ENCODE data around the gene SMARCD1.

Gene SMARCD1

DNA sequence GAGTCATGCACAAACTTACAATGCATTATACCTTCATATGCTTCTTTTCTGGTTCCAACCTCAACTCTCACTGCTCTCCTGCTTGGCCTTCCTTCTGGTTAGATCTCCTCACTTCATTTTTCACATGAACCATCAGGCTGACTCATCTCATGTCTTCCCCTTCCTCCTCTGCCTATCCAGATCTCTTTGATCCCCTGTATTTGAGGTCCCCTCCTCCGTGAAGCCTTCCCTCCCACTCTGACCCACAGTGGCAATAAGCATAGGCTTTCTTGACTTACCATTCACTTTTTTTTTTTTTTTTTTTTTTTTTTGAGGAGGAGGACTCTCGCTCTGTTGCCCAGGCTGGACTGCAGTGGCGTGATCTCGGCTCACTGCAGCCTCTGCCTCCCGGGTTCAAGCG lies 42.4 kb upstream of the SMARCD1 start:
- FAIRE-seq, result no peak
- no peak for DNase-seq (ENCODE audit: insufficient read length, low spot score)
- TF ChIP-seq, protein P1, sequence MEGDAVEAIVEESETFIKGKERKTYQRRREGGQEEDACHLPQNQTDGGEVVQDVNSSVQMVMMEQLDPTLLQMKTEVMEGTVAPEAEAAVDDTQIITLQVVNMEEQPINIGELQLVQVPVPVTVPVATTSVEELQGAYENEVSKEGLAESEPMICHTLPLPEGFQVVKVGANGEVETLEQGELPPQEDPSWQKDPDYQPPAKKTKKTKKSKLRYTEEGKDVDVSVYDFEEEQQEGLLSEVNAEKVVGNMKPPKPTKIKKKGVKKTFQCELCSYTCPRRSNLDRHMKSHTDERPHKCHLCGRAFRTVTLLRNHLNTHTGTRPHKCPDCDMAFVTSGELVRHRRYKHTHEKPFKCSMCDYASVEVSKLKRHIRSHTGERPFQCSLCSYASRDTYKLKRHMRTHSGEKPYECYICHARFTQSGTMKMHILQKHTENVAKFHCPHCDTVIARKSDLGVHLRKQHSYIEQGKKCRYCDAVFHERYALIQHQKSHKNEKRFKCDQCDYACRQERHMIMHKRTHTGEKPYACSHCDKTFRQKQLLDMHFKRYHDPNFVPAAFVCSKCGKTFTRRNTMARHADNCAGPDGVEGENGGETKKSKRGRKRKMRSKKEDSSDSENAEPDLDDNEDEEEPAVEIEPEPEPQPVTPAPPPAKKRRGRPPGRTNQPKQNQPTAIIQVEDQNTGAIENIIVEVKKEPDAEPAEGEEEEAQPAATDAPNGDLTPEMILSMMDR (IDR thresholded peaks at IDR 0.05; ENCODE audit: insufficient read depth, missing control alignments), result no peak

GRCh38 chr12:50043308-50043707 lies 41.8 kb upstream of the SMARCD1 start:
- FAIRE-seq (no peak), DNase-seq (ENCODE audit: insufficient read length, low spot score) (no peak)
- TF ChIP-seq, protein P1 (IDR thresholded peaks at IDR 0.05; ENCODE audit: insufficient read depth, missing control alignments), result no peak

GRCh38 chr12:50043854-50044253 lies 41.3 kb upstream of the SMARCD1 start:
- no peak for FAIRE-seq
- TF ChIP-seq, protein P1 (IDR thresholded peaks at IDR 0.05; ENCODE audit: insufficient read depth, missing control alignments), result no peak
- DNase-seq (ENCODE audit: insufficient read length, low spot score), result no peak

DNA sequence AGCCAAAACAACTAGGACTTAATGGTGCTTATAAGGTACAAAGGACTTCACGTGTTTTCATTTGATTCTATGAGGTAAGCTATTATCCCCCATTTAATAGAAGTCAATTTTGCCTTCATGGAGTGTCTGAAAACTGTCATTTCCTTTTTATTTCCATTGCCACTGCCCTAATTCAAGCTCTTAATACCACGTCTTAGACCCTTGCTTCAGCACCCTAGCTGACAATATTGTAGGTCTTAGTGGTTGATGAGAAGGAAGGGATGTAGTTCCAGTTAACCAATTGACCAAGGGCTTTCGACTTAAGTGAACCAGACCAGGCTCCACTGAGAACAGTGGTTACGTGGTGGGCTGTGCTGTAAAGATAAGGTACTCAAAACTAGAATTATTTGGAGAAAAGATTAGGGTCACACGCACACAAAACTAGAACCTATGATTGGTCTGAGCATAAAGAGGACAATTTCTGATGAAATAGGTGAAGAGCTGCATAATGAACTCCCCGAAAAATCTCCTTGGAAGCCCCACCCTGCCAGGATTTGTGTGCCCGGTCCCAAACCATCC lies 37.4 kb upstream of the SMARCD1 start:
- DNase-seq (ENCODE audit: insufficient read length, low spot score) (no peak), FAIRE-seq (no peak)
- TF ChIP-seq, protein P1 (IDR thresholded peaks at IDR 0.05; ENCODE audit: insufficient read depth, missing control alignments), result no peak

GRCh38 chr12:50049254-50050118 lies 35.7 kb upstream of the SMARCD1 start:
- no peak for FAIRE-seq
- DNase-seq (ENCODE audit: insufficient read length, low spot score), result no peak
- TF ChIP-seq, protein P1 (IDR thresholded peaks at IDR 0.05; ENCODE audit: insufficient read depth, missing control alignments), result no peak

DNA sequence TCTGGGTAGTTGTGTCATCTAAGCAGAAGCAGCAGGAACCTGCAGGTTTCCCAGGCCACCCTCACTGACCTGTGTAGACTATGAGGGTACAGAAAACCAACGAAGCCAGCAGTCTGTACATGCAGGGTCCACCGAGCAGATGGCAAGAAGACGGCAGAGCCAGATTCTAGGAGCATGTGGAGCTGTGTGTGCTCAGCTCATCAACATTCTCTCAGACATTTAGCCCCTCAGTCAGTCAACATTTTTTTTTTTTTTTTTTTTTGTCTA lies 35.1 kb upstream of the SMARCD1 start:
- no peak for DNase-seq (ENCODE audit: insufficient read length, low spot score)
- TF ChIP-seq, protein P1 (IDR thresholded peaks at IDR 0.05; ENCODE audit: insufficient read depth, missing control alignments), result no peak
- no peak for FAIRE-seq

GRCh38 chr12:50050410-50051098 lies 34.6 kb upstream of the SMARCD1 start:
- TF ChIP-seq, protein P1 (IDR thresholded peaks at IDR 0.05; ENCODE audit: insufficient read depth, missing control alignments), result no peak
- FAIRE-seq (no peak), DNase-seq (ENCODE audit: insufficient read length, low spot score) (peak; percentile 69)

All from D721Med (cell line).